ENCODE measurements around the gene HLCS.

Gene HLCS

GRCh38 chr21:36729310-36729970 is 237.0 kb downstream of the HLCS start:
- DNase-seq (ENCODE audit: insufficient read length) (no peak), FAIRE-seq (no peak)
- TF ChIP-seq POLR2A (IDR thresholded peaks at IDR 0.05; ENCODE audit: low read depth, low read length) (no peak), TAF1 (IDR thresholded peaks at IDR 0.05; ENCODE audit: borderline replicate concordance, low read depth, low read length) (no peak), POLR2AphosphoS5 (IDR thresholded peaks at IDR 0.05; ENCODE audit: low read depth, low read length) (no peak)

- no peak for DNase-seq (ENCODE audit: insufficient read length)
- TF ChIP-seq TAF1 (IDR thresholded peaks at IDR 0.05; ENCODE audit: borderline replicate concordance, low read depth, low read length) (no peak), POLR2AphosphoS5 (IDR thresholded peaks at IDR 0.05; ENCODE audit: low read depth, low read length) (no peak), POLR2A (IDR thresholded peaks at IDR 0.05; ENCODE audit: low read depth, low read length) (no peak)
- no peak for FAIRE-seq
Measured at GRCh38 chr21:36728371-36729111, 237.9 kb downstream of the HLCS start.

GRCh38 chr21:36727866-36728265 is 238.6 kb downstream of the HLCS start:
- FAIRE-seq (no peak), DNase-seq (ENCODE audit: insufficient read length) (no peak)
- TF ChIP-seq POLR2AphosphoS5 (IDR thresholded peaks at IDR 0.05; ENCODE audit: low read depth, low read length): no peak
- TF ChIP-seq POLR2A (IDR thresholded peaks at IDR 0.05; ENCODE audit: low read depth, low read length): no peak
- TF ChIP-seq TAF1 (IDR thresholded peaks at IDR 0.05; ENCODE audit: borderline replicate concordance, low read depth, low read length): no peak

DNA sequence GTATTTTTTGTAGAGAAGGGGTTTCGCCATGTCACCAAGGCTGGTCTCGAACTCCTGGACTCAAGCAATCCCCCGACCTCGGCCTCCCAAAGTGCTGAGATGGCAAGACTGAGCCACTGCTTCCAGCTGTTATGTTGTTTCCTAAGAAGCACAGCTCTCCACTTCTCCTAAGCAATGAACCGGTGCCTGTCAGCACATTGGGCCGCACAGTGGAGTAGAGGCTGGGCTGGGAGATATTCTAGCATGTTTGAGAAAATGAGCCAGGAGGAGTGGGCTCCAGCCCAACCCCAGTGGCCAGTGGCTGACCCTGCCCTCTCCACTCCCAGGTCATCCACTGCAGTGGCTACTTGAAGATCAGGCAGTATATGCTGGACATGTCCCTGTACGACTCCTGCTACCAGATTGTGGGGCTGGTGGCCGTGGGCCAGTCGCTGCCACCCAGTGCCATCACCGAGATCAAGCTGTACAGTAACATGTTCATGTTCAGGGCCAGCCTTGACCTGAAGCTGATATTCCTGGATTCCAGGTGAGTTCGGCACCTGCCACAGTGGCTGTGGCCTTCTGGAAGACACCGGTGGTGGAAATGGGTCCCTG is 240.6 kb downstream of the HLCS start:
- TF ChIP-seq TAF1 (IDR thresholded peaks at IDR 0.05; ENCODE audit: borderline replicate concordance, low read depth, low read length): no peak
- FAIRE-seq (no peak), DNase-seq (ENCODE audit: insufficient read length) (no peak)

DNA sequence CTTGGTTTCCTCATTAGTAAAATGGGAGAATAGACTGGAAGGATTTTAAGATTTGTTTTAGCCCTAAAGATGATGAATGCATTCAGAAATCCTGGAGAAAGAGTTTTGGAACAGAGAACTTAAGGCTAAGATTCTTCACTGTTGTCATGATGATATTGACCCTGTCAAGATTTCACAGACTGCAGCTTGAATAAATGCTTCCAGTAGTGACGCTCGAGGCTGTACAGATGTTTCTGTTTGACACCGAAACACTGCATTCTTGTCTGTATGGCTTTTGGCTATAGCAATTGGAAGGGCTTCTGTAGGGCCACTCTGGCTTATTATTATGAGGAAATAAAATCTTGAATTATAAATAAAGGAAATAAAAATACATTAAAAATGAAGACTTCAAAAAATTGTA is 241.8 kb downstream of the HLCS start:
- DNase-seq (ENCODE audit: insufficient read length) (no peak), FAIRE-seq (no peak)
- TF ChIP-seq POLR2AphosphoS5 (IDR thresholded peaks at IDR 0.05; ENCODE audit: low read depth, low read length) (no peak), POLR2A (IDR thresholded peaks at IDR 0.05; ENCODE audit: low read depth, low read length) (no peak), TAF1 (IDR thresholded peaks at IDR 0.05; ENCODE audit: borderline replicate concordance, low read depth, low read length) (no peak)

GRCh38 chr21:36723371-36723881 is 243.0 kb downstream of the HLCS start:
- TF ChIP-seq TAF1 (IDR thresholded peaks at IDR 0.05; ENCODE audit: borderline replicate concordance, low read depth, low read length) (no peak), POLR2AphosphoS5 (IDR thresholded peaks at IDR 0.05; ENCODE audit: low read depth, low read length) (no peak), POLR2A (IDR thresholded peaks at IDR 0.05; ENCODE audit: low read depth, low read length) (no peak)
- FAIRE-seq (no peak), DNase-seq (ENCODE audit: insufficient read length) (no peak)

GRCh38 chr21:36722370-36723368 is 243.8 kb downstream of the HLCS start:
- no peak for TF ChIP-seq TAF1 (IDR thresholded peaks at IDR 0.05; ENCODE audit: borderline replicate concordance, low read depth, low read length)
- no peak for TF ChIP-seq POLR2AphosphoS5 (IDR thresholded peaks at IDR 0.05; ENCODE audit: low read depth, low read length)
- no peak for TF ChIP-seq POLR2A (IDR thresholded peaks at IDR 0.05; ENCODE audit: low read depth, low read length)
- FAIRE-seq (no peak), DNase-seq (ENCODE audit: insufficient read length) (no peak)

- no peak for FAIRE-seq
- TF ChIP-seq TAF1 (IDR thresholded peaks at IDR 0.05; ENCODE audit: borderline replicate concordance, low read depth, low read length): no peak
- no peak for TF ChIP-seq POLR2A (IDR thresholded peaks at IDR 0.05; ENCODE audit: low read depth, low read length)
- no peak for TF ChIP-seq POLR2AphosphoS5 (IDR thresholded peaks at IDR 0.05; ENCODE audit: low read depth, low read length)
Measured at GRCh38 chr21:36721817-36722216, 244.7 kb downstream of the HLCS start.

GRCh38 chr21:36719614-36720013 is 246.9 kb downstream of the HLCS start:
- TF ChIP-seq TAF1 (IDR thresholded peaks at IDR 0.05; ENCODE audit: borderline replicate concordance, low read depth, low read length) (no peak), POLR2A (IDR thresholded peaks at IDR 0.05; ENCODE audit: low read depth, low read length) (no peak), POLR2AphosphoS5 (IDR thresholded peaks at IDR 0.05; ENCODE audit: low read depth, low read length) (no peak)
- no peak for FAIRE-seq
- DNase-seq (ENCODE audit: insufficient read length): no peak

More at GRCh38 chr21:36721817-36722216, 244.7 kb downstream of the HLCS start:
- no peak for DNase-seq (ENCODE audit: insufficient read length)

DNA sequence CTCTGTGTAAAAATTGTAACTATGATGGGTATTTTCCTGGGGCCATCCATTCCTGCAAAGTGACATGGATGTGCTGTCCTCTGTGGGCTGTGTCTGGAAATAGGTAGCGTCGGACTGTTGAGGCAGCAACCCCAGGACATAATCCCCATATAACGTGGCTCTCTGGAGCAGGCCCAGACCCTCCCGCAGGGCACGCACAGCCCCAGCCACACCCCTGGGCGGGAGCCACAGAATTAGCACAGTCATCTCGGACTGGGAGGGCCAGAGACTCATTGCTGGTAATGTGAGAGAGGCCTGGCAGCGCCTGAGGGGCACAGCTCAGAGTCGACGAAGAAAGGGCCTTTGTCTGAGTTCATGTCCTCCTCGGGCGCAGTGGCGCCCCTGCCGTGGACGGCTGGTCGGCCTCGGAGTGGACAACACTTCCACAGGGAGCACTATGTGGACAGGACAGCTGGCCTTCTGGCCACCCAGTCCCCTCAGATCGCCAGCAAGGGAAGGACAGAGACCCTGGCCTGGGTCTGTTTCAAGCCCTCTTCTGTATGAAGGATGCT is 247.4 kb downstream of the HLCS start:
- TF ChIP-seq POLR2AphosphoS5 (IDR thresholded peaks at IDR 0.05; ENCODE audit: low read depth, low read length) (no peak), POLR2A (IDR thresholded peaks at IDR 0.05; ENCODE audit: low read depth, low read length) (no peak), TAF1 (IDR thresholded peaks at IDR 0.05; ENCODE audit: borderline replicate concordance, low read depth, low read length) (no peak)

More for the DNA sequence above, 247.4 kb downstream of the HLCS start:
- no peak for FAIRE-seq
- no peak for DNase-seq (ENCODE audit: insufficient read length)

Data from GM12892 (cell line).